GM21529 (cell line): ENCODE results near the gene LPAR3.

Experiments
- ATAC-seq: cut with Tn5 transposase; IDR thresholded peaks from one replicate; pipeline ENCODE4 v1.9.1; 2021; ENCODE audit not compliant: unreplicated experiment

LPAR3 gene

DNA sequence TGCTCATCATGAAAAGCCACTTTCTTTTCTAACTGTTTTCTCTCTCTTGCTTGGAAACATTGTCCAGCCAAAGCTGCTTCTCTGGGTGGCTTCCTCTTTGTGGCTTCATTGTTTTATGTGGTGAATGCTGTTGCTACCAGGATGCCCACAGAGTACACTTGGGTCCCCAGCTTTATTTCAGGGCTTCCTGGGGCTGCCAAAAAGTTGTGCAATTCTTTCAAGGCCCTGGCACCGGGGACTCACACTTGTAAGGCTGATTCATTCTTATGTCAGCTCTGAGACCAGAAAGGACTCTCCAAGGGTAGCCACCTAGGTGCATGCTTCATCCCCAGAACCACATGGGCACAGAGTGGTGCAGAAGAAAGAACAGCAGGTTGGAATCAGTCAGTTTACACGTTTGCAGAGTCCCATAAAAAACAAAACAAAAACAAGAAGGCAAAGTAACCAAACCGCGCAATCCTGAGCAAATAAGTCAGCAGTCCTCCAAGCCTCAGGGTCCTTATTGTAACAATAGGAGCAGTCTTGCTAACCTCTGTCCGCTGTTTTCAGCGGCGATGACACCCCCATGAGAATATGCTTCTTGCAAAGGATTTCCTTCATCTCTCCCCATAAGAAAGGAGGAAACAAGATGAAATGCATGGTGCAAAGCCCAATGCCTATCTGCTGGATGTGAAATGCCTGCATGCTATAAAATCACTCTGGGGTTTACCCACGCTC lies 112.8 kb downstream of the LPAR3 start:
- ATAC-seq: no peak

DNA sequence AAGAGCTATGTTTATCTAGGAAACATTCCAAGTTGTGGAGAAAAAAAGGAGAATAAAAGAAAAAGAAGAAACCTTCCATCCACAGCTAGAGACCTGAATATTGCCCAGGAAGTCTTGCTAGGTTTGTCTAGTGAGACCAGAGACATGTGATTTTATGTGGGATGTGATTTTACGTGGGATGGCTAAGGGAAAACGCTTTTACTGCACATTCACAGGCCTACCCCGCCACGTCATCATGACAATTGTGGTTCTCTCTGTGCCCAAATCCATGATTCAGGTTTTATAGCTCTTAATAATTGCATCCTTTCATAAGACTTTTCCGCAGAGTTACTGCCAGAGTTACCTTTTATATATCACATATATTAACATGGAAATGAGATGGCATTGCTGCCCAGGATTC lies 116.4 kb downstream of the LPAR3 start:
- no peak for ATAC-seq

DNA sequence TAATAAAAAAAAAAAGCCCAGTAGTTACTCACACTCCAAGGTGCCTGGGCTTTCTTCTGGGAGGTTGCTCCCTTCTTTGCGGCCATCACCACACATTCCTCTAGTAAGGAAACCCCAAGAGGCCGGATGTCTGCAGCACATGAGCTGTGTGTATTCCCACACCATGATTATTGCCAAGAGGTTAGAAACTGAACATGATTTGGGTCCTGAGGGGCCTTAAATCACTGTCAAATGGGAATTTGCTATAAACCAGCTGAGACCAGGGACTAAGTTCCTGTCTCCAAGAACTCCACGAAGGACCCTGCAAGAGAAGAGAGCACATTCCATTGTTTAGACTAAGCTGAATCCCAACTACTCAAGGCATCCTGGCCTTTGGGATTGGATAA lies 117.5 kb downstream of the LPAR3 start:
- ATAC-seq: no peak

- no peak for ATAC-seq
These were observed 118.1 kb downstream of the LPAR3 start for GRCh38 chr1:84774669-84775534.

- no peak for ATAC-seq
These were observed 119.0 kb downstream of the LPAR3 start for GRCh38 chr1:84773933-84774497.

- ATAC-seq: no peak
These were observed 119.8 kb downstream of the LPAR3 start for GRCh38 chr1:84773195-84773594.

GRCh38 chr1:84772428-84772943 lies 120.5 kb downstream of the LPAR3 start:
- ATAC-seq: peak; percentile 87

DNA sequence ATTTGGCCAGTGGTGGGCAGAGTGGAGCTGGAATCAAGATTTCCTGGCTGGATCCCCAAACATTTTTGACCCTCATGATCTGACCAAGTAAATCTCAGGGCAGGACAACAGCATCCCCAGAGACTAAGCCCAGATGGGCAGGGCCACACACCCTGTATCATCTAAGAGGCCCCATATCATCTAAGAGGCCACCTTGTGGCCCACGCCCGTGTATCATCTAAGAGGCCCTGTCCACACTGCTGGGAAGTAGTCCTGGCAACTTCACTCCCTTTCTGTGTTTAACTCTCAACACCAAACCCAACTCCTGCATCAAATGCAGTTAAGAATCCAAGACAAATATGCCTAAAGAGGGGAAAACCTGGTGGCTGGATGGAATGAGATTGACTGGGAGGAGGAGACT lies 121.1 kb downstream of the LPAR3 start:
- peak; percentile 18 for ATAC-seq

DNA sequence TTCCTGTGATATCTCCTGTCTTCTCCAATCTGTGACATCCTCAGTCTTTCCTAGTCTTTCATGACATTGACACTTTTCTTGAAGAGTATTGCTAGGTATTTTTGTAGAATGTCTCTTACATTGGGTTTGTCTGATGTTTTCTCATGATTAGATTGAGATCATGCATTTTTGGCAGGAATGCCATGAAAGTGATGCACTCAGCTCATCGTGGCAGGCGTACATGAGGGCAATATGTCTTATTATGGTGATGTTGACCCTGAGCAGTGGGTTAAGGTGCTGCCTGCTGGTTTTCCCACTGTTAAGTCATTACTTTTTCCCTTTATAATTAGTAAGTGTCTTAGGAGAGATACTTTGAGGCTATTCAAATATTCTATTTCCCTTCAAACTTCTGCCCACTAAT lies 122.5 kb downstream of the LPAR3 start:
- ATAC-seq: no peak

DNA sequence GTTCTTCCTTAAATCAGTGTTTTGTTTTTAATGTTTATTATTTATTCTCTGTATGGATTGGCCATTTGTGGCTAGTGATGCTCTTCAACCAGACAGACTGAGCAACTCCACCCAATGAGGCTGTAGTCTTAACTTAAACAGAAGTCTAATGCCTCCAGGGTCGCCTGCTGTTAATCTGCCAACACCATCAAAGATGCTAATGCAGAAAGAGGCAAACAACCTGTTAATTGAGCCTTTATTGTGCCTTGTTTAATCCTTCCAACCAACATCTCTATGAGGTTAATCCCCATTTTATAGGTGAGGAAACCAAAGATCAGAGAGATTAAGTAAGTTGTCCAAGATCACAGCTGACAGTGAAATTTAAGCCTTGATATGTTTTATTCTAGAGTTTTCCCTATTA lies 123.4 kb downstream of the LPAR3 start:
- ATAC-seq: no peak

DNA sequence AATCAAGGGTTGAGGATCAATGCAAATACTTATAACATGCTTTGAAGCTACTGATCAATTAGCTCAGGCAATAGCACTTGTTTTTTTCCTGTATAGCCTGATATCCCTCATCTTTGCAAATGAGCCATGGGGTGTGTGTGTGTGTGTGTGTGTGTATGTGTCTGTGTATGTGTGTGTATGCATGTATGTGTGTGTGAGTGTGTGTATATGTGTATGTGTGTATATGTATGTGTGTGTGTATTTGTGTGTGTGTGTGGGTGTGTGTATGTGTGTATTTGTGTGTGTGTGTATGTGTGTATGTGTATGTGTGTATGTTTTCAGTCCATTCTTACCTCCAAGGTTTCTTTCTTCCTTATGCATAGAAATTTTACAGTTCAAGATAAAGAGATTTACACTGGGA lies 124.4 kb downstream of the LPAR3 start:
- no peak for ATAC-seq

DNA sequence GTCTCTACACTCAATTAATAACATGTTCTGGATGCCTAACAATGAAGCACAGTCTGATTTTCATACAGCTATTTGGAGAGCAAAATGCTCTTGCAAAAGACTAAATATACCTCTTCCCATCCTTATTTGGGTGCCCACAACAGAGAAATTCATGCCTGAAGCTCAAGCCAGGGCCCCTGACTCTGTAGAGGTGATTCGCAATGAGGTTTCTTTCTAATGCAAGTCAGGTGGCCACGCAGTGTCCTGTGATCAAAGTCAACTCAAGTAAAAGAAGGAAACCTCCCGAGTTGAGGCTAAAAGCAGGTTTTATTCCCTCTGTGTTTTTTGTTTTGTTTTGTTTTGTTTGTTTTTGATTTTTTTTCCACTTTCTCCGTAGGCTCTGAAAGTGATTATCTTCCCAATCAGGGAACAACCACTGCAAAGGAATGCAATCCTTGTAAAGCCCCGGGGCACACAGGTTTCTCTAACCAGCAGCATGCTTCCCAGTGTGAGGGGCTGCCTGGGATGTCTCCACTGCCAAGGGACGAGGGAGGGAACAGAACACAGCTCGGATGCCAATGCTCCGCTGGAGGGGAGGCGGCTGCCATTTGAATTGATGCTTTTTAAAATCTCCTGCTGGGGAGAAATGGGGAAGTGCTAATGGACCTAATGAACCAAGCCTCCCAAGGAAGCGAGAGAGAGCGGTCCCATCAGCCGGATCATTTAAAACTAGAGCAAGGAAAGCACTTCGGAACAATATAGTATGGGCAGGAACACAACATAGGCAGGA lies 128.9 kb downstream of the LPAR3 start:
- ATAC-seq: no peak

- no peak for ATAC-seq
These were observed 130.3 kb downstream of the LPAR3 start for GRCh38 chr1:84762664-84763063.
